Keratinocyte (primary cell): ENCODE data around the gene TCN2. TPM values are rescaled to one million over a fixed set of nuclear protein-coding genes. Genes with fewer than 3 reads are reported as not detected.

ENCODE experiments used
- DNase-seq: peaks from one replicate; pipeline ENCODE4 v3.0.0-alpha.2; 2011; ENCODE audit warnings: low read depth, missing footprints, low spot score
- FAIRE-seq: peaks from 2 replicates; lab custom pipeline; 2011; peaks lifted over from hg19 to GRCh38; lab: Jason Lieb, UNC
- H2AFZ ChIP-seq: 2 replicates; pipeline ENCODE4 v1.6.0; 2012; ENCODE audit warnings: low read length, control low read depth, inconsistent platforms; ENCODE audit not compliant: control insufficient read depth
- H3K27ac ChIP-seq: 2 replicates; pipeline ENCODE4 v1.5.1; 2011; ENCODE audit warnings: low read length; ENCODE audit not compliant: control insufficient read depth, insufficient read depth
- H3K27me3 ChIP-seq: 3 replicates; pipeline ENCODE4 v1.6.0; 2011; ENCODE audit warnings: low read length; ENCODE audit not compliant: control insufficient read depth, insufficient read depth; ENCODE audit errors: extremely low read depth
- H3K36me3 ChIP-seq, 2 experiments: 2 replicates in 1 of 2; 3 replicates in 1 of 2; pipeline ENCODE4 v1.5.1; 2011; ENCODE audit warnings: low read length in 2 of 2, mild to moderate bottlenecking in 1 of 2; ENCODE audit not compliant: control insufficient read depth in 2 of 2, insufficient read depth in 2 of 2; ENCODE audit errors: extremely low read depth in 1 of 2
- H3K4me1 ChIP-seq: 3 replicates; pipeline ENCODE4 v1.5.1; 2011; ENCODE audit warnings: low read length; ENCODE audit not compliant: control insufficient read depth, insufficient read depth; ENCODE audit errors: extremely low read depth
- H3K4me2 ChIP-seq: 3 replicates; pipeline ENCODE4 v1.6.0; 2011; ENCODE audit warnings: low read depth, low read length; ENCODE audit not compliant: control insufficient read depth, insufficient read depth; ENCODE audit errors: extremely low read depth
- H3K4me3 ChIP-seq, 3 experiments: fragments of 200-600 bp in 1 of 3; sonication (generic) in 1 of 3; 2 replicates in 2 of 3; 3 replicates in 1 of 3; pipeline ENCODE4 v1.5.1; 2011 to 2016; ENCODE audit warnings: low read length in 3 of 3, mild to moderate bottlenecking in 3 of 3, control low read depth in 2 of 3, inconsistent platforms in 1 of 3, low read depth in 1 of 3, mixed read lengths in 1 of 3, mixed run types in 1 of 3, moderate library complexity in 1 of 3; ENCODE audit not compliant: control insufficient read depth in 2 of 3, insufficient read depth in 2 of 3; ENCODE audit errors: extremely low read depth in 1 of 3
- H3K79me2 ChIP-seq: 2 replicates; pipeline ENCODE4 v1.6.0; 2012; ENCODE audit warnings: low read length; ENCODE audit not compliant: control insufficient read depth, insufficient read depth
- H3K9ac ChIP-seq: 3 replicates; pipeline ENCODE4 v1.6.0; 2011; ENCODE audit warnings: low read length; ENCODE audit not compliant: control insufficient read depth, insufficient read depth; ENCODE audit errors: extremely low read depth
- H3K9me1 ChIP-seq: 3 replicates; pipeline ENCODE4 v1.6.0; 2011; ENCODE audit warnings: low read length; ENCODE audit not compliant: control insufficient read depth, insufficient read depth; ENCODE audit errors: extremely low read depth
- H3K9me3 ChIP-seq: 2 replicates; pipeline ENCODE4 v1.5.1; 2012; ENCODE audit warnings: low read depth, low read length; ENCODE audit not compliant: control insufficient read depth
- H4K20me1 ChIP-seq: 3 replicates; pipeline ENCODE4 v1.6.0; 2011; ENCODE audit warnings: low read length; ENCODE audit not compliant: control insufficient read depth, insufficient read depth; ENCODE audit errors: extremely low read depth
- CTCF ChIP-seq, 3 experiments: IDR thresholded peaks in 1 of 3; conservative IDR thresholded peaks in 1 of 3; optimal IDR thresholded peaks in 1 of 3; 2 replicates in 2 of 3; 3 replicates in 1 of 3; pipeline versions ENCODE3 to v1.5.1; 2011; ENCODE audit warnings: low read length in 3 of 3, mild to moderate bottlenecking in 3 of 3, moderate library complexity in 2 of 3, control low read depth in 1 of 3, inconsistent platforms in 1 of 3; ENCODE audit not compliant: insufficient read depth in 2 of 3; ENCODE audit errors: extremely low read depth in 1 of 3
- EZH2 ChIP-seq: IDR thresholded peaks from one replicate; pipeline ENCODE4 v1.6.1; 2012; ENCODE audit warnings: inconsistent platforms, mild to moderate bottlenecking, low read length, moderate library complexity
- dilution Hi-C: fragments of 300-500 bp; cut with MboI; formaldehyde crosslinking; loops from one replicate; pipeline ENCODE4 v1.7.0; 2020; ENCODE audit warnings: low sequenced_read_pairs; ENCODE audit not compliant: extremely low pct_ligation_motif_present
- polyA plus RNA-seq, 5 experiments: library from polyadenylated mRNA; depleted of rRNA in 3 of 5; stranded (reverse) in 3 of 5; stranded (forward) in 1 of 5; unstranded in 1 of 5; fragments of >200 nt; gene quantifications; 1 replicate in 1 of 5; 2 replicates in 3 of 5; 3 replicates in 1 of 5; pipeline versions ENCODE4 v1.2.1 to v1.2.3, GENCODE V29; 2011 to 2012; ENCODE audit warnings: missing spikeins in 2 of 5, low read depth in 1 of 5, low replicate concordance in 1 of 5

The TCN2 gene
- polyA plus RNA-seq, 1 donor (not counting 4 experiments of a cell fraction or from before 2014, with no cell fraction given) = 0.88 TPM

- Histone ChIP-seq H3K9ac (no peak overlapping the region), H3K36me3 (no peaks in the 10 kb centered on the region), H3K4me3 (no peak overlapping the region), H3K79me2 (no peaks in the 10 kb centered on the region), H3K27me3 (peaks cover 15% of the 10 kb centered on the region), H3K9me1 (no peaks in the 10 kb centered on the region), H3K27ac (no peak overlapping the region), H3K4me2 (no peak overlapping the region), H2AFZ (no peak overlapping the region), H4K20me1 (no peaks in the 10 kb centered on the region), H3K9me3 (no peaks in the 10 kb centered on the region), H3K4me1 (peaks cover 6% of the 10 kb centered on the region)
- dilution Hi-C loops = no loop called here
- FAIRE-seq = no peak
- DNase-seq = no peak
- no peak for TF ChIP-seq CTCF (optimal IDR thresholded peaks at IDR 0.05 in 1 of 3, IDR thresholded peaks at IDR 0.05 in 1 of 3, conservative IDR thresholded peaks at IDR 0.05 in 1 of 3; ENCODE audit: extremely low read depth in 1 of 3, insufficient read depth in 2 of 3, low read length in 3 of 3)
- no peak for TF ChIP-seq EZH2
These were observed 45.4 kb upstream of the TCN2 start for GRCh38 chr22:30561402-30562189.

GRCh38 chr22:30562366-30562765 is 44.6 kb upstream of the TCN2 start:
- Histone ChIP-seq H3K27me3 (peaks cover 15% of the 10 kb centered on the region), H3K27ac (no peak overlapping the region), H3K4me3 (no peak overlapping the region), H3K9me1 (no peaks in the 10 kb centered on the region), H4K20me1 (no peaks in the 10 kb centered on the region), H3K79me2 (no peaks in the 10 kb centered on the region), H3K4me1 (peaks cover 6% of the 10 kb centered on the region), H3K9ac (no peak overlapping the region), H3K36me3 (no peaks in the 10 kb centered on the region), H2AFZ (no peak overlapping the region), H3K4me2 (no peak overlapping the region), H3K9me3 (no peaks in the 10 kb centered on the region)
- dilution Hi-C loops = no loop called here
- DNase-seq = peak; percentile 38
- TF ChIP-seq CTCF (optimal IDR thresholded peaks at IDR 0.05 in 1 of 3, IDR thresholded peaks at IDR 0.05 in 1 of 3, conservative IDR thresholded peaks at IDR 0.05 in 1 of 3; ENCODE audit: extremely low read depth in 1 of 3, insufficient read depth in 2 of 3, low read length in 3 of 3) (no peak), EZH2 (no peak)
- peak; percentile 13 for FAIRE-seq
